Activated CD8-positive, alpha-beta memory T cell treated with anti-CD3 and anti-CD28 coated beads, Interleukin-2, amount 50 U/mL, for 48 hours (primary cell): ENCODE measurements around the gene KCNE5.
"Not testable (repeated sequence)": the region's sequence is repeated elsewhere in the genome, so short reads cannot be mapped to it uniquely, and the experiment has no call there.

Source experiments
- DNase-seq: peaks from one replicate; pipeline ENCODE4 v3.0.0-alpha.2; 2020

KCNE5 gene

DNA sequence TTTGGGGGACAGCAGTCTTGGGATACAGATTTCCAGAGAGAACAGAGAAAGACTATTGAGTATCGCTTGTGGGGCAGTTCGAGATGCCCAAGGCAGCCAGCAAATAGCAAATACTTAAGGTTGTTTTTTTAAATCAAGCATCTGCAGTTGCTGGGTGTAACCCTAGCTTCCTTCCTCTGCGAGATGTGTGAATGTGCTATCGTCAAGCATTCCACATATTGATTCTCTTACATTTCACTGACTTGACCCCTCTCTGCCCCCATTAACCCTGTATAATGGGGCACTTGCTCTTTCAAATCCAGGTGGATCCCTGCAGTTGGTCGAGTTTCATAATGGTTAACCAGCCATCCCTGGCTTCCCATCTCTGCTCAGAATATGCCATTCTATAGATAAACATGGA lies 23.5 kb downstream of the KCNE5 start:
- DNase-seq: no peak

DNA sequence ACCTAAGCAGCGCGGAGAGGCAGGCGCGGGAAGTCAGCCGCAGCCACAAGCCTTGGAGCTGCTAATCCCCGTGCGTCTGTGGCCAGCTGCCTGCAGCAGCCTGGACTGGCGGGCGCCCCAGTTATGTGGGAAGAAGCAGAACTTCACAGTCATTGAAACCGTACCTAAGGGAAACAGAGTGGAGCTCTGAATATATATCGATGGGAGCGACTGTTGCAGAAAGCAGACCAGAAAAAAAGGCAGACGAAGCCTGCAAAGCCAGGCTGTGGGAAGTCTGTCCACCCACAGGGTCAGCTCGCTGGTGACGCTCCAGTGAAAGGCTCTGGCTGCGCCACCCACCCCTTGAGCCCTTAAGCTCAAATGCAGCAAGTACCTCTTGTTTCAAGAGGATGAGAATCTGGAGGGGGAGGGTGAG lies 24.7 kb downstream of the KCNE5 start:
- DNase-seq: no peak

DNA sequence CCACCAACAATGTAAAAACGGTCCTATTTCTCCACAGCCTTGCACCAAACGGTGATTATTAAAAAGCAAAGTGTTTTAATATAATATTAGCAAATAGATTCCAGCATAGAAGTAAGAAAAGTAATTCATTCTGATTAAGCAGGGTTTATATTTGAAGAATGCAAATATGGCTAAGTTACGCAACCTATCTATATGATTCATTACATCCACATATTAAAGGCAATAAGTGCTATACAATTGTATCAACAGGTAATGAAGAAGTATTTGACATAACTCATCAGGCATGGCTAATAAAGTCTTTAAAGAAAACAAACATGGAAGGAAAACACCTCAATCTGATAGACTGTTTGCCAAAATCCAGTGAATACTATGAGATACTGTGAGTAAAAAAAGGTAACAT lies 29.0 kb downstream of the KCNE5 start:
- DNase-seq: no peak

DNA sequence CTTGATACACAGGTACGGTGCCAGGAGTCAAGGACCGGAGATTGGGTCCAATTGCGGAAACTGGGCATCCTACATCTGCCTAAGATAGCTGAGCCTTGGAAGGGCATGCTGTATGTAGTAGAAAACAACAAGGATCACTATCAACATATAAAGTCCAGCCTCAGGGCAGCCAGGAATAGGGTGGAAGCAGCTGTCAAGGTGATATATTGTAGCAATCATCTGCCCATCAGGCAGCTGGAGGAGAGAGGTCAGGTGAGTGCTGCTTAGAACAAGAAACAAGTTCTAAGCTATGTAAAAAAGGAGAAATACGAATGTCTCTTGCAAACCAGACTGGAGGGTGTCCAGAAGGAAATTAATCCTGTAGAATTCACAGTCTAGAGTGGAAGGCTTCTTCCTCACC lies 34.8 kb downstream of the KCNE5 start:
- no peak for DNase-seq

DNA sequence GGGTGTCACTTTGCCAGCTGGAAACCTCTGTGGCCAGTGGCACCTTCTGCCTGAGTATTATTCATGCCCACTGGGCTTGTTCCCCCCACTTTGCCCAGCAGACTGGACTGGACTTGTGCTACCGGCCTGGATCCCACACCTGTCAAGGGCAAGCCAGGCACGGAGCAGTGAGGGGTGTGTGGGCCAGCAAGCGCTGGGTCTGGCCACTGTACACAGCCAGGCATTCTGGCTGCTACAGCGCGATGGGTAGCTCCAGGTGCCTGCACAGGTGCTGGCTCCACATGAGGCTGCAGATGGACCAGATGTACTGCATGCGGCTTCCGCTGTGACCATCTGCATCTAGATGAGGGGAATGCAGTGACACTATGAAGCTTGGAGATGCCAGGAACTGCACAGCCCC lies 39.5 kb downstream of the KCNE5 start:
- no peak for DNase-seq

DNA sequence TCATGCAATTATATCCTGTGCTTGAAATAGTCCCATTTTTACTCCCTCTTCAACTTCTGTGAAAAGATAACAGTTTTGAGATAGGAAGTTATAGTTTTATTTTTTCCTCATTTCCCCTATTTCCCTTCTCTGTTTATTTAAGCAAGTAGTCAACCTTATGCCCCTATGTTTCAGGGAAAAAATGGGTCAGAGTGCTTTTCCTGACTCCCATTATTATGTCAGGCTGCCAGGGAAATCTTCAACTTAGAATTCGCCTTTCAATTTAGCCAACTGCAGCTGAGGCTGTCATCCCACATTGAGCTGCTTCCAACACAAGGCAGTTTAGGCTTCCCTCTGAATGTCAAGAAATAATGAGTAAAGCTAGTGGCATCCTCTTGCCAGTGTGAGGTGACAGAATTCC lies 46.1 kb downstream of the KCNE5 start:
- DNase-seq: no peak

DNA sequence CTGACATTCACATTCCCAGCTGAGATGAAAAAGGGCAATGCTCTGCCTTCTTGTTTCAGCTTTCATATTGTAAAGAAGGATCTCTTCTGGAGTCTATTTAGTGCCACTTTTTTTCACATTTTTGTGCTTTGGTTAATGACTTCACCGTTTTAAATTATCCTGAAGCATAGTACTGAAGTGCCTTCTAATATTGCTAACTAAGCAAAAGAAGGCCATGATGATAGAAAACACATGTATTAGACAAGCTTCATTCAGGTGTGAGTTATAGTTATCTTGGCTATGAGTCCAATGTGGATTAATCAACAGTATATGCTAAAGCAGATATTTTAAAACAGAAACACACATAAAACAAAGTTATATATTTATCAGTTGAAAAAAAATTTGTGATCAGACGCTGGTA lies 47.9 kb downstream of the KCNE5 start:
- no peak for DNase-seq

DNA sequence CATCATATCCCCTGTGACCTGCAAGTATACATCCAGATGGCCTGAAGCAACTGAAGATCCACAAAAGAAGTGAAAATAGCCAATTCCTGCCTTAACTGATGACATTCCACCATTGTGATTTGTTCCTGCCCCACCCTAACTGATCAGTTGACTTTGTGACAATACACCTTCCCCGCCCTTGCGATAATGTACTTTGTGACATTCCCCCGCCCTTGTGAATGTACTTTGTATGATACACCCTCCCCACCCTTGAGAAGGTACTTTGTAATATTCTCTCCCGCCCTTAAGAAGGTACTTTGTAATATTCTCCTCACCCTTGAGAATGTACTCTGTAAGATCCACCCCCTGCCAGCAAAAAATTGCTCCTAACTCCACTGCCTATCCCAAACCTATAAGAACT lies 48.9 kb downstream of the KCNE5 start:
- DNase-seq: not testable (repeated sequence)
